B cell (primary cell): Measurements from ENCODE around the gene CADPS. TPM values are rescaled to one million over a fixed set of nuclear protein-coding genes. Genes with fewer than 3 reads are reported as not detected.

Experiments
- ATAC-seq: fragments of 200-7000 bp; cut with Tn5 transposase; one replicate; pipeline ENCODE4 v1.10.0; 2021; ENCODE audit warnings: low read depth, mild to moderate bottlenecking, moderate number of reproducible peaks, moderate library complexity
- CTCF ChIA-PET: fragments of 350-600 bp; sonication (Branson Sonifier 250); formaldehyde crosslinking; loops from one replicate; lab custom pipeline; 2021; ENCODE audit warnings: antibody characterized with exemption, inconsistent platforms; lab: Charles Lee
- POLR2A ChIA-PET: fragments of 350-600 bp; sonication (Branson Sonifier 250); formaldehyde crosslinking; loops from one replicate; lab custom pipeline; 2021; ENCODE audit warnings: antibody characterized with exemption; lab: Charles Lee
- DNase-seq: peaks from one replicate; pipeline ENCODE4 v3.0.0; 2013
- H2AFZ ChIP-seq: 2 replicates; pipeline ENCODE4 v1.6.1; 2012; ENCODE audit warnings: mild to moderate bottlenecking, low read depth, low read length; ENCODE audit not compliant: insufficient read depth, poor library complexity, severe bottlenecking
- H3K27ac ChIP-seq, 2 donors: 1 replicate in 1 of 2; 2 replicates in 1 of 2; pipeline ENCODE4 v1.5.1; 2012 to 2013; ENCODE audit warnings: low read length in 2 of 2, mild to moderate bottlenecking in 2 of 2, moderate library complexity in 1 of 2
- H3K27me3 ChIP-seq, 4 experiments: fragments of 200-600 bp in 1 of 4; sonication (generic) in 1 of 4; replicated peaks in 1 of 4; 1 replicate in 2 of 4; 2 replicates in 2 of 4; pipeline versions ENCODE4 v1.6.1 to v1.7.0; 2013 to 2016; ENCODE audit warnings: low read length in 3 of 4, mild to moderate bottlenecking in 2 of 4, mixed read lengths in 1 of 4, moderate library complexity in 1 of 4; ENCODE audit not compliant: insufficient read depth in 4 of 4, control insufficient read depth in 3 of 4; ENCODE audit errors: control extremely low read depth in 1 of 4
- H3K36me3 ChIP-seq, 2 experiments: replicated peaks in 1 of 2; 1 replicate in 1 of 2; 2 replicates in 1 of 2; pipeline versions ENCODE4 v1.6.1 to v1.7.1; 2013; ENCODE audit warnings: low read length in 1 of 2; ENCODE audit not compliant: insufficient read depth in 2 of 2, control insufficient read depth in 1 of 2; ENCODE audit errors: control extremely low read depth in 1 of 2, extremely low read depth in 1 of 2
- H3K4me1 ChIP-seq, 2 donors: fragments of 200-600 bp in 1 of 2; sonication (generic) in 1 of 2; 1 replicate in 1 of 2; 2 replicates in 1 of 2; pipeline versions ENCODE4 v1.5.1 to v1.6.1; 2013 to 2017; ENCODE audit warnings: low read length in 2 of 2; ENCODE audit not compliant: control insufficient read depth in 2 of 2, insufficient read depth in 2 of 2
- H3K4me2 ChIP-seq: replicated peaks from 2 replicates; pipeline ENCODE3; 2012; ENCODE audit warnings: mild to moderate bottlenecking, low read depth, low read length; ENCODE audit not compliant: poor library complexity, severe bottlenecking
- H3K4me3 ChIP-seq, 5 experiments: fragments of 200-600 bp in 1 of 5; sonication (generic) in 1 of 5; 1 replicate in 3 of 5; 2 replicates in 2 of 5; pipeline versions ENCODE4 v1.5.1 to v1.7.0; 2011 to 2016; ENCODE audit warnings: low read length in 4 of 5, mild to moderate bottlenecking in 4 of 5, low read depth in 2 of 5, control low read depth in 1 of 5, moderate library complexity in 1 of 5; ENCODE audit not compliant: insufficient read depth in 1 of 5; ENCODE audit errors: control extremely low read depth in 1 of 5, extremely low read depth in 1 of 5
- H3K79me2 ChIP-seq: fragments of 200-600 bp; sonication (generic); one replicate; pipeline ENCODE4 v1.6.0; 2016; ENCODE audit warnings: low read length; ENCODE audit not compliant: control insufficient read depth, insufficient read depth
- H3K9ac ChIP-seq: fragments of 200-600 bp; sonication (generic); 2 replicates; pipeline ENCODE4 v1.6.1; 2017; ENCODE audit warnings: mild to moderate bottlenecking, low read length, moderate library complexity
- H3K9me3 ChIP-seq, 3 donors: one replicate each; pipeline versions ENCODE4 v1.6.1 to v1.7.1; 2013; ENCODE audit warnings: low read length in 2 of 3; ENCODE audit not compliant: control insufficient read depth in 2 of 3, insufficient read depth in 1 of 3; ENCODE audit errors: control extremely low read depth in 1 of 3
- H4K20me1 ChIP-seq: 2 replicates; pipeline ENCODE4 v1.6.0; 2012; ENCODE audit warnings: mild to moderate bottlenecking, low read length; ENCODE audit not compliant: insufficient read depth, control insufficient read depth, poor library complexity, severe bottlenecking
- H3K27ac Mint-ChIP-seq: one replicate; pipeline ENCODE4 v1.8.0; 2021; ENCODE audit warnings: mixed read lengths
- H3K27me3 Mint-ChIP-seq: one replicate; pipeline ENCODE4 v1.8.0; 2021; ENCODE audit warnings: mixed read lengths
- H3K4me1 Mint-ChIP-seq: one replicate; pipeline ENCODE4 v1.8.0; 2021; ENCODE audit warnings: mixed read lengths
- H3K4me3 Mint-ChIP-seq: one replicate; pipeline ENCODE4 v1.8.0; 2021; ENCODE audit warnings: mixed read lengths
- H3K9me3 Mint-ChIP-seq: one replicate; pipeline ENCODE4 v1.8.0; 2022; ENCODE audit warnings: mixed read lengths; ENCODE audit not compliant: insufficient read depth
- EZH2 ChIP-seq: IDR thresholded peaks from 2 replicates; pipeline ENCODE4 v1.6.1; 2012; ENCODE audit warnings: borderline replicate concordance, low read depth, mild to moderate bottlenecking, moderate library complexity, low read length; ENCODE audit not compliant: insufficient read depth, poor library complexity, severe bottlenecking
- WGBS: methylation state at CpG from one replicate; pipeline ENCODE4 v1.1.5; 2013; ENCODE audit warnings: missing lambda C conversion rate; ENCODE audit not compliant: insufficient coverage; 5-methylcytosine and 5-hydroxymethylcytosine counted together
- intact Hi-C: fragments of 100-400 bp; cut with micrococcal nuclease; formaldehyde crosslinking; loops from one replicate; pipeline ENCODE4 v1.10.0; 2022
- polyA plus RNA-seq: library from polyadenylated mRNA; depleted of rRNA; stranded (reverse); fragments of >200 nt; gene quantifications from 2 replicates; pipeline ENCODE4 v1.2.3, GENCODE V29; 2012
- total RNA-seq, 2 donors: library from RNA; stranded (reverse); fragments of 120-200 nt in 1 of 2; gene quantifications; 1 replicate in 1 of 2; 2 replicates in 1 of 2; pipeline versions ENCODE4 v1.2.3 to v1.2.4, GENCODE V29; 2013 to 2022
- TF ChIP-seq, protein P1 (sequence below): fragments of 200-600 bp; IDR thresholded peaks from one replicate; pipeline ENCODE4 v1.8.0; 2022; ENCODE audit warnings: antibody characterized with exemption, mild to moderate bottlenecking

Gene CADPS
- total and polyA plus RNA-seq, 2 donors (not counting 1 experiment from before 2014, with no cell fraction given), result 0.16 to 0.22 TPM

DNA sequence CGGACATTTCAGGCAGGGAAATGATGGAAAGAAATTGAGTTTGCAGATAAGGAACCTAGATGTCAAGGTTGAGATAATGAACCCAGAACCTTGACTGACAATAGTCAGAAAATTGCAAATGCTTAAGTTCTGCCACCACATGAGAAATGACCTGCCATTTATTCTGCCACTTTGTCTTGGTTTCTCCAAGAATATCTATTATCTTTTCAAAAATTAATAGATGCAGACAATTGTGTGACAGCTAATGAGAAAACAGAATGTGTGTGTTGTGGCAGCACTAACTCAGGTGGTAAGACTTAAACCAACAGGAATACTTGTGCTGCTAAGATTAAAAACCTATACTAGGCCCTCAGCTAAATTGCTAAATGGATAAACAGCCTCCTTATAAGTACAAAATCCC is 52.3 kb downstream of the CADPS start:
- Mint-ChIP-seq H3K4me3 (no peak overlapping the region), H3K27me3 (no peaks in the 10 kb centered on the region), H3K9me3 (no peaks in the 10 kb centered on the region), H3K27ac (no peak overlapping the region), H3K4me1 (peaks cover 12% of the 10 kb centered on the region)
- no peak for TF ChIP-seq EZH2
- TF ChIP-seq, protein P1, sequence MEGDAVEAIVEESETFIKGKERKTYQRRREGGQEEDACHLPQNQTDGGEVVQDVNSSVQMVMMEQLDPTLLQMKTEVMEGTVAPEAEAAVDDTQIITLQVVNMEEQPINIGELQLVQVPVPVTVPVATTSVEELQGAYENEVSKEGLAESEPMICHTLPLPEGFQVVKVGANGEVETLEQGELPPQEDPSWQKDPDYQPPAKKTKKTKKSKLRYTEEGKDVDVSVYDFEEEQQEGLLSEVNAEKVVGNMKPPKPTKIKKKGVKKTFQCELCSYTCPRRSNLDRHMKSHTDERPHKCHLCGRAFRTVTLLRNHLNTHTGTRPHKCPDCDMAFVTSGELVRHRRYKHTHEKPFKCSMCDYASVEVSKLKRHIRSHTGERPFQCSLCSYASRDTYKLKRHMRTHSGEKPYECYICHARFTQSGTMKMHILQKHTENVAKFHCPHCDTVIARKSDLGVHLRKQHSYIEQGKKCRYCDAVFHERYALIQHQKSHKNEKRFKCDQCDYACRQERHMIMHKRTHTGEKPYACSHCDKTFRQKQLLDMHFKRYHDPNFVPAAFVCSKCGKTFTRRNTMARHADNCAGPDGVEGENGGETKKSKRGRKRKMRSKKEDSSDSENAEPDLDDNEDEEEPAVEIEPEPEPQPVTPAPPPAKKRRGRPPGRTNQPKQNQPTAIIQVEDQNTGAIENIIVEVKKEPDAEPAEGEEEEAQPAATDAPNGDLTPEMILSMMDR, result no peak
- Histone ChIP-seq H3K36me3 (no peaks in the 10 kb centered on the region), H3K27ac (no peak overlapping the region), H3K4me2 (no peak overlapping the region), H3K9me3 (no peaks in the 10 kb centered on the region), H2AFZ (no peak overlapping the region), H4K20me1 (no peaks in the 10 kb centered on the region), H3K9ac (no peak overlapping the region), H3K79me2 (no peaks in the 10 kb centered on the region), H3K27me3 (no peaks in the 10 kb centered on the region), H3K4me3 (no peak overlapping the region), H3K4me1 (peaks cover 0 to 4% of the 10 kb centered on the region in 2 donors)
- 88% methylated on average over 1 of the region's 1 CpG for WGBS
- POLR2A ChIA-PET, result no interaction called here
- DNase-seq, result no peak
- CTCF ChIA-PET, result no interaction called here
- intact Hi-C loops, result no loop called here
- ATAC-seq, result no peak

DNA sequence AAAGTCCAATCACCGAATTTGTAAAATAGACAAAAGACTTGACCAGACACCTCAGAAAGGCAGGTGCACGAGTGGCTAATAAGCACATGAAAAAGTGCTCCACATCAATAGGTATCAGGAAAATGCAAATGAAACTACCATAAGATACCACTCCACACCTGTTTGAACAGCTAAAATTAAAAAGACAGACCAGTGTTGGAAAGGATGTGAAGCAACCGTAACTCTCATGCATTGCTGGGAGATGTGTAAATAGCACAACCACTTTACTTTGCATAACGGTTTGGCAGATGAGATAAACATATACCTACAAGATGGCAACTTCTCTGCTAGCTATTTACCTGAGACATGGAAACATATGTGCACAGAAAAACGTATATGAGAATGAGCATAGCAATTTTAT is 56.9 kb downstream of the CADPS start:
- ATAC-seq (no peak), DNase-seq (no peak)
- no peaks in the 10 kb centered on the region for H3K27me3 Mint-ChIP-seq
- no peak overlapping the region for H3K27ac Mint-ChIP-seq
- ChIA-PET POLR2A (no interaction called here), CTCF (no interaction called here)
- peak overlapping the region; percentile 17 for H3K4me3 Mint-ChIP-seq
- Histone ChIP-seq H2AFZ (no peak overlapping the region), H3K4me1 (peaks cover 0 to 6% of the 10 kb centered on the region in 2 donors), H3K79me2 (no peaks in the 10 kb centered on the region), H3K27ac (no peak overlapping the region), H3K27me3 (no peaks in the 10 kb centered on the region), H3K9ac (no peak overlapping the region), H3K4me3 (no peak overlapping the region), H3K4me2 (no peak overlapping the region), H3K36me3 (no peaks in the 10 kb centered on the region), H3K9me3 (no peaks in the 10 kb centered on the region), H4K20me1 (no peaks in the 10 kb centered on the region)
- H3K9me3 Mint-ChIP-seq, result no peaks in the 10 kb centered on the region
- intact Hi-C loops, result no loop called here
- H3K4me1 Mint-ChIP-seq, result peaks cover 22% of the 10 kb centered on the region
- WGBS, result 70% methylated on average over 2 of the region's 5 CpGs
- TF ChIP-seq, protein P1, result no peak
- no peak for TF ChIP-seq EZH2
